NB4 (cell line): ENCODE data around the gene DKK1.

Experiments used
- CTCF ChIP-seq: IDR thresholded peaks from one replicate; pipeline ENCODE4 v1.5.1; 2012; ENCODE audit warnings: low read depth, low read length
- MAX ChIP-seq: IDR thresholded peaks from 2 replicates; pipeline ENCODE4 v1.6.1; 2011; ENCODE audit warnings: low read depth, low read length
- MYC ChIP-seq: IDR thresholded peaks from 2 replicates; pipeline ENCODE4 v1.6.1; 2011; ENCODE audit warnings: low read depth, low read length
- POLR2A ChIP-seq: IDR thresholded peaks from 2 replicates; pipeline ENCODE4 v1.6.1; 2011; ENCODE audit warnings: mild to moderate bottlenecking; ENCODE audit not compliant: insufficient read length; ENCODE audit errors: extremely low read depth

DNA sequence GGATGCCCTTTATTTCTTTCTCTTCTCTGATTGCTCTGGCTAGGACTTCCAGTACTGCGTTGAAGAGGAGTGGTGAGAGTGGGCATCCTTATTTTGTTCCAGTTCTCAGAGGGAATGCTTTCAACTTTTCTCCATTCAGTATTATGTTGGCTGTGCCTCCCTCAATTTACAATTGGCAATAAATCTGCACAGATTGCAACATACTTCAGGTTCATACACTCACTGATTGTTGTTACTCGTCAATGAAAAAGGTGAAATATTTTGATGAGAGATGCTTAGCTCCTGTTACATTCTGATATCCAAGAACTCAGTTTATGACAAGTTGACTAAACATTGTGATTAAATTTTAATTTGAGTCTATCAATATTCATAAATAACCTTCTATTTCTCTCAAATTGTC is 37.9 kb upstream of the DKK1 start:
- no peak for TF ChIP-seq CTCF
- TF ChIP-seq MYC: no peak
- TF ChIP-seq POLR2A: no peak
- no peak for TF ChIP-seq MAX
